GM04503 (cell line): Measurements from ENCODE around the gene PIP4K2B.
"Not testable (repeated sequence)": the region's sequence is repeated elsewhere in the genome, so short reads cannot be mapped to it uniquely, and the experiment has no call there.

Experiments used
- DNase-seq: peaks from one replicate; pipeline ENCODE4 v3.0.0-alpha.2; 2012; ENCODE audit warnings: low read depth

Gene PIP4K2B

GRCh38 chr17:38799501-38800236 lies at the start of gene PIP4K2B:
Gene PIP4K2B (minus strand): TSS chr17:38799556. CDS start chr17:38799424, 132 bp downstream.
- DNase-seq = peak; percentile 88

GRCh38 chr17:38848557-38848891 lies 49.2 kb upstream of the PIP4K2B start:
- no peak for DNase-seq

GRCh38 chr17:38844261-38844757 lies 45.0 kb upstream of the PIP4K2B start:
- no peak for DNase-seq

GRCh38 chr17:38825762-38826247 lies 26.4 kb upstream of the PIP4K2B start:
- DNase-seq = no peak

GRCh38 chr17:38824899-38825761 lies 25.8 kb upstream of the PIP4K2B start, which contains the start of gene CWC25:
Gene CWC25 (minus strand): TSS chr17:38825321. CDS start chr17:38825183, 138 bp downstream.
- peak; percentile 79 for DNase-seq

- no peak for DNase-seq
Measured at GRCh38 chr17:38815576-38816193, 16.3 kb upstream of the PIP4K2B start.

GRCh38 chr17:38809828-38810227 lies 10.5 kb upstream of the PIP4K2B start:
- no peak for DNase-seq

GRCh38 chr17:38800237-38800760 lies 943 bp upstream of the PIP4K2B start:
- no peak for DNase-seq

- no peak for DNase-seq
Measured at GRCh38 chr17:38798614-38799500, 499 bp downstream of the PIP4K2B start.

- DNase-seq = no peak
Measured at GRCh38 chr17:38797828-38798227, 1.5 kb downstream of the PIP4K2B start.

- DNase-seq = no peak
Measured at GRCh38 chr17:38797158-38797490, 2.2 kb downstream of the PIP4K2B start.

- DNase-seq = no peak
Measured at GRCh38 chr17:38796451-38797157, 2.8 kb downstream of the PIP4K2B start.

- DNase-seq = no peak
Measured at GRCh38 chr17:38794221-38794620, 5.1 kb downstream of the PIP4K2B start.

- DNase-seq = no peak
Measured at GRCh38 chr17:38791162-38791561, 8.2 kb downstream of the PIP4K2B start.

GRCh38 chr17:38790148-38790707 lies 9.1 kb downstream of the PIP4K2B start:
- not testable (repeated sequence) for DNase-seq

GRCh38 chr17:38789185-38789584 lies 10.2 kb downstream of the PIP4K2B start:
- no peak for DNase-seq

- not testable (repeated sequence) for DNase-seq
Measured at GRCh38 chr17:38787999-38788398, 11.4 kb downstream of the PIP4K2B start.

GRCh38 chr17:38786372-38786771 lies 13.0 kb downstream of the PIP4K2B start:
- DNase-seq = no peak

GRCh38 chr17:38783227-38783626 lies 16.1 kb downstream of the PIP4K2B start:
- no peak for DNase-seq
